GM18868 (cell line): ENCODE results near the gene NTN3.
"Not testable (repeated sequence)": the region's sequence is repeated elsewhere in the genome, so short reads cannot be mapped to it uniquely, and the experiment has no call there.

Source experiments
- ATAC-seq: cut with Tn5 transposase; IDR thresholded peaks from one replicate; pipeline ENCODE4 v1.9.1; 2021; ENCODE audit warnings: mild to moderate bottlenecking, moderate library complexity; ENCODE audit not compliant: unreplicated experiment

Gene NTN3

DNA sequence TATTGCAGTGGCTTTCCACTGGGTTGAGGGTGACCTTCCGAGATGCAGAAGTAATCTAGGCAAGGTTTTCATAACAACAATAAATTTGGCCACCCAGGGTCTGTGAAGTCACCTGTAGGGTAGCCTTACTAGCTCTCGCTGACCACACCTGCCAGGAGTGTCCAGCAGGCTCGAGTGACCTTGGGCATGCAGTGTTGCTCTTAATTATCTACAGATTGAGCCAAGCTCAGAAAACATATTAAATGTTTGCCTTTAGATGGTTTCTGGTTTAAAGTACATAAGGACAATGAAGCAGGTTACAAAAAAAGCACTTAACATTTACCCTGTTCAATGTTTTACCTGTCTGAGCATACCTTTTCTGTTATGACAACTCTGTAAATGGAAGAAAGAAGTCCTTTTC, 5.6 kb downstream of the NTN3 start:
- ATAC-seq, result no peak

DNA sequence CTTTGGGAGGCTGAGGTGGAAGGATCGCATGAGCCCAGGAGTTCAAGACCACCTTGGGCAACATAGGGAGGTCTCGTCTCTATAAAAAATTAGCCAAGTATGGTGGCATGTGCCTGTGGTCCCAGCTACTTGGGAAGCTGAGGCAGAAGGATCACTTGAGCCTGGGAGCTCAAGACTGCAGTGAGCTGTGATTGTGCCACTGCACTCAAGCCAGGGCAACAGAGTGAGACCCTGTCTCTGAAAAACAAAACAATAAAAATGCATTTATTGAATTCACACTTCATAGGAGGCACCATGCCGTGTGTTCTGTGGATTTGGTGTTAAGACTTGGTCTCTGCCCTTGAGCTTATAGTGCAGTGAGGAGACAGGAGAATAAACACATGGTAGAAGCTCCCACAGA, 6.2 kb downstream of the NTN3 start:
- ATAC-seq, result no peak

DNA sequence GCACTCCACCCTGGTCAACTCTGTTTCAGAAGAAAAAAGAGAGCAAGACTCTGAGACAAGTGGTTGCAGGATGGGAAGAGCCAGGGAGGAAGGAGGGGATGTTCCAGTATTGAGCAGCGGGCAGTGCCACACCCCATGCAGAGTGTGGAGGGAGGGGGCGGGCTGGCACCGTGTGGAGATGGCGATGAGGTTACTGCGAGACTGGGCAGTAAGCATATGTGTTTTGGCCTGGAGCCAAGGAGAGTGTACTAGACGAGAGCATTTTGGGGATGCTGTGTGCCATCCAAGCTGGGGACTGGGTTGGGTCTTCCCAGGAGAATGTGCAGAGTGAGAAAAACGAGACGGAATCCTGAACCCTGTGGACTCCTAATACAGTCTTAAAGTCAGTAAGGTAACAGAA, 7.2 kb downstream of the NTN3 start:
- ATAC-seq, result no peak

DNA sequence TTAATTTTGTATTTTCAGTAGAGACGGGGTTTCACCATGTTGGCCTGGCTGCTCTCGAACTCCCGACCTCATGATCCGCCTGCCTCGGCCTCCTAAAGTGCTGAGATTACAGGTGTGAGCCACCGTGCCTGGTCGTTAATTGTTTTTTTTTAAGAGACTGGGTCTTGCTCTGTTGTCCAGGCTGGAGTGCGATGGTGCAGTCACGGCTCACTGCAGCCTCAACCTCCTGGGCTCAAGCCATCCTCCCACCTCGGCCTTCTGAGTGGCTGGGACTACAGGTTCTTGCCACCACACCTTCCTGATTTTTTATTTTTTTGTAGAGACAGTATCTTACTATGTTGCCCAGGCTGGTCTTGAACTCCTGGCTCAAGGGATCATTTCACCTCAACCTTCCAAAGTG, 8.9 kb downstream of the NTN3 start:
- not testable (repeated sequence) for ATAC-seq

DNA sequence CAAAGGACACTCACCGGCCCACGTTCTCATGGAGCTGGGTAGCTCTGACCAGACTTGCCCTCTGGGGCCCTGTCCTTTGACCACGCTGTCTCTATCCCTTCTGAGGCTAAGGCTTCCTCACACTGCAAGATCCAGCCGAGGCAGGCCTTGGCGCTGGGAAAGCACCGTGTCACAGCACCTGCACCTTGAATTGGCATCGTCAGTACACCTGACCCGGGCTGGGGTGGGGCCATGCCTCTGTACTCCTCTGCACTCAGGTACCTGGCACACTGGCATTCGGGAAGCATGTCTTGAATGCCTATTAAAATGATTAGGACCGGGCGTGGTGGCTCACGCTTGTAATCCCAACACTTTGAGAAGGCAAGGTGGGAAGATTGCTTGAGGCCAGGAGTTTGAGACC, 9.9 kb downstream of the NTN3 start:
- no peak for ATAC-seq

DNA sequence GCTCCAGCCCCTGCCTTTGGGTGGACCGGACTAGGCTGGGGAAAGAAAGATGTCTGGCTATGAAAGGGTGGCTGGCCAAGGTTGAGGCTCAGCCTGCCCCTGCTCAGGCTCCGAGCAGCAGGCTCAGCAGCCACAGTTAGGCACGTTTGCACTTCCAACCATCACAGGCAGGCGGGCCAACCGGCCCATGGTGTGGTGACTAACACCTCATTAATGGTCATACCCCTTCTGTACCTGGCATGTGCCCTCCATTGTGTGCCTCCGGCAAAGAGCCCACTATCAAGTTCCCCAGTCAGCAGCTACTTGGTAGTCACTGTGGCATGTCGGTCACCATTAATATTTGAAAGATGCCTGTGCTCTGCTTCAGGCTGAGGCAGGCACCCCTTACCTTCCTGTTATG, 10.6 kb downstream of the NTN3 start:
- no peak for ATAC-seq

DNA sequence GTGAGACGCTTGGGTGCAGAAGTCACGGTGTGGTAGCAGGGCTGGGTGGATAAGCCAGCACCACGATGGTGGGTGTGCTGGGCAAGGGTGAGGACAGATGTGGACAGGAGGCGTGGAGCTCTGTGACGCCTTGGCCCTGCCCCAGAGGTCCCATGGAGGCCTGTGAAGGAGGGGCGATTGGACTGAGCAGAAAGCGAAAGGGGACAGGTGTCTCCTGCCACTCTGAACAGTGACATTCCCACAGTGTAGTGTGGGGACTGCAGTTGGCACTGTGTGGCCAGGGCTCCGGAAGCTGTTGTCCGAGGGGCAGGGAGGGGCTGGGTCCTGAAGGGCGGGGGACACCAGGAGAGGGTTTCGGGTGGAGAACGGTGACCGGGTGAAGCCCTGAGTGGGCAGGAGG, 11.2 kb downstream of the NTN3 start:
- no peak for ATAC-seq

DNA sequence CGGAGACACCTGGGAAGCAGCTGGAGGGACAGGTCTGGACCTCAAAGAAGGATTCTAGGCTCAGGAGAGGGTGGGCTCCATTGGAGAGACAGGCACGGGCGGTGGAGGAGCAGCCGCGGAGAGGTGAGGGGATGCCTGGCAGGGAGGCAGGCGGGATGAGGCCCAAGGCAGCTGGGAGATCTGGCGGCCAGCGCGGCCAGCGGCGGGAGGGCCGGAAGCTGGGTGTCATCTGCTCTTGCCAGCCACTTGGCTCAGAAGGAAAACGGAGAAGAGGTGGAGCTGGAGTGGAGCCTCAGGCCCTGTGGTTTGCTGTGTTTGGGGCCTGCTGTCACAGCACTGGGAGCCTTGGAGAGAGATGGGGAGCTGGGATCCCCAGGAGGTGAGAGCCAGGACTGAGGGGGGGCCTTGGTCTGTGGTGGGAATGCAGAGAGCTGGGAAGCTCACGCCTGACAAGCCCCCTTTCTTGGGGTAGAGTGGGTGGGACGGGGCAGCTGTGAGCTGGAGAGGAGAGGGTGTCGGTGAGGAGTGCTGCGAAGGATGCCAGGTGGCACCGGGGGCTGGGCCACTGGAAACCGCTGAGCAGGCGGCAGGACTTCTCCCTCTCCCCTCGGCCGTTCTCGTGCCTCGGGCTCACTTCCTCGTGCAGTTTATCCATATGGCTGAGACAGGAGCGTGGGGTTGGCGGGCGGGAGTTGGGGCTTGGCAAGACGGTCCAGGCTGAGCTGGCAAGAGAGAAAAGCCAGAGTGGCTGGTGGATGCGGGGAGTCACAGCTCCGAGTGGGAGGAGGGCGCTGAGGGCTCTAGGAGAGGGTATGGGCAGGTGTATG, 11.8 kb downstream of the NTN3 start:
- ATAC-seq, result no peak

DNA sequence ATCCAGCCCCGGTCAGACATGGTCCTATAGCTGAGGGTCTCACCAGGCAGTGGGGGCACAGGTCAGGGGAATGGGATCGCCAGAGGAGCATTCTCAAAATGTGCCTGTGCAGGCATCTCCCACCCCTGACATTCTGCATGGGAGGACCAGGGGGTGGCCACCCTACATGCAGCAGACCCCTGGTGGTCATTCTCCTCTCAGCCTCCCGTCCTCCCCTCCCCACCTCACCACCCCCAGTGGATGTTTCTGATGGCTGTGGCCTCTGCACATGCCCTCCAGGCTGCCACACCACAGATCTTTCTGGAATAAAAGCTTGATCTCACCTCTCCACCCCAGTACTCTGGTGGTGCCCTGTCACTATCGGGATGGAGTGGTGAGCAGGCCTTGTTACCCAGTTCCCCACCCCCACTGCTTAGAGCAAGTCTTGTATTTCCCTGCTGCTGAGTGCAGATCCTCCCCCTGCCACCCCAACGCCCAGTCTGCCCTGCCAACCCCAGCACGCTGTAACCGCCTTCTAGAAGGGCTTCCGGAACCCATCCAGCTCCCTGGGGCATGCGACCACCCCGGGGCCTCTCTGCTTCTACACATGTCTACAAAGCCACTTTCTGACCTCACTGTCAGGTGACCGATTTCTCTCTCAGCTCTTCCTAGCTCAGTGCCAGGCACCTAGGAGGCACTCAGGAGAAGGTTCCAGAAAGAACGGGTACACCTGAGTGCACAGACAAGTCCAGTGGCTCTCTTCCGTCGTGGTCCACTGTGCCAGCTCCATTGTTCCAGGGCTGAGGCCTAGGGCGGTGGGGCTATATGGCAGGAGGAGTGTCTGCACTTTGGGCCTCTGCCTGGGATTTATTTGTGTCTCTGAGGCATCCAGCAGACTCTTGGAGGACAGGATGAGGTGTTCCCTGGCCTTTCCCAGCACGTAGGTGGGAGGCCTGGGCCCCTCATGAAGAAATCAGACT, 13.1 kb downstream of the NTN3 start:
- no peak for ATAC-seq

DNA sequence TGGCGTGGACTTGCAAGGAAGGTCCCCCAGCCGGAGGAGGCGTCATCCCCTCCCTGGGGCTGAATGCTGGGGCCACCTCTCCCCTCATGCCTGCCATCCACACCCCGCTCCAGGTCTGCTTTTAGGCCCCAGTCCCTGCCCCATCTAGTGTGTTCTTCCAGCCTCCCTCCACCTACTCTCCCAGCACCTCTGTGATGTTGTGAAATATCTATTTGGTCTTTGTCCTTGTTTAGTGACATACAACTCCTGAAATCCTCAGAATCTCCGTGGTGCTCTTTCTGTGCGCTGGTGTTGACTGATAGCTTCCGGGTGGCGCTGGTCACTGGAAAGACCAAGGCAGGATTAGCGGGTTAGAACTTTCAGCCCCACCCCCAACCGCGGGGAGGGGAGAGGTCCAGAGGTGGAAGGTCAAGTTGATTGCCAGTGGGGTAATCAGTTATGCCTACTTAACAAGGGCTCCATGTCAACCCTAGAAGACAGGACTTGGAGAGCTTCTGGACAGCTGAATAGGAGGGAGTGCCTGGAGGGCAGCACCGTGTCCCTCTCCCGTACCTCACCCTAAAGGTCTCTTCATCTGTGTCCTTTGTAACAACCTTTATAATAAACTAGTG, 13.9 kb downstream of the NTN3 start:
- no peak for ATAC-seq

DNA sequence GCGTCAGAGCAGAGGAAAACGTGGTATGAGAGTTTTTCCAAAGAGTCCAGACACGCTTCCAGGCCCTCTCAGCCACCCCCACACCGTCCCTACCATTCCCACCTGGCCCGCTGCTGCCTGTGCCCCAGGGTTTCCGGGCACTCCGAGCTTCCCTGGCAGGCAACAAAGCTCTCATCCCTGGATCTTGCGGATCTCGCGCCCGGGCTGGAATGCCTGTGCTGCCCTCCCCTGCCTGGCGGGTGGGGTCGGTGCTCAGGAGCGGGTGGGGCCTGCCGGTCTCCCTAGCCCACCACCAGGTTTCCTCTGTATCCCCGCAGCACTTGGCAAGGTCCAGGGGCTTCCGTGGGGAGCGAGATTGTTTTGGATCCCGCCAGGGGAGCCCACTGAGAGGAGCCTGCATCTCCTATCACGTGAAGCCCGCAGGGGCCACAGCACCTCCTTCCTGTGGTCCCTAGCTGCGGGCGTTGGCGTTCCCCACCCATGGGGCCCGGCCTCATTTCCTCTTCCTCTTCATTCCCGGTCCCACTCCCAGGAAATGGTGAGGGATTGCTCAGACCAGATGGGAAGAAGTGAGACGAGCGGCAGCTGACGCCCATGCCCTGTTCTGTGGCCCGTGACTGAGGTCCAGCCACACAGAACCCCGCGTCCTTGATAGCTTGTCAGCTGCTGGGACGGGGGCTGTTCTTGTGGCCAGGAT, 14.9 kb downstream of the NTN3 start:
- ATAC-seq, result no peak

DNA sequence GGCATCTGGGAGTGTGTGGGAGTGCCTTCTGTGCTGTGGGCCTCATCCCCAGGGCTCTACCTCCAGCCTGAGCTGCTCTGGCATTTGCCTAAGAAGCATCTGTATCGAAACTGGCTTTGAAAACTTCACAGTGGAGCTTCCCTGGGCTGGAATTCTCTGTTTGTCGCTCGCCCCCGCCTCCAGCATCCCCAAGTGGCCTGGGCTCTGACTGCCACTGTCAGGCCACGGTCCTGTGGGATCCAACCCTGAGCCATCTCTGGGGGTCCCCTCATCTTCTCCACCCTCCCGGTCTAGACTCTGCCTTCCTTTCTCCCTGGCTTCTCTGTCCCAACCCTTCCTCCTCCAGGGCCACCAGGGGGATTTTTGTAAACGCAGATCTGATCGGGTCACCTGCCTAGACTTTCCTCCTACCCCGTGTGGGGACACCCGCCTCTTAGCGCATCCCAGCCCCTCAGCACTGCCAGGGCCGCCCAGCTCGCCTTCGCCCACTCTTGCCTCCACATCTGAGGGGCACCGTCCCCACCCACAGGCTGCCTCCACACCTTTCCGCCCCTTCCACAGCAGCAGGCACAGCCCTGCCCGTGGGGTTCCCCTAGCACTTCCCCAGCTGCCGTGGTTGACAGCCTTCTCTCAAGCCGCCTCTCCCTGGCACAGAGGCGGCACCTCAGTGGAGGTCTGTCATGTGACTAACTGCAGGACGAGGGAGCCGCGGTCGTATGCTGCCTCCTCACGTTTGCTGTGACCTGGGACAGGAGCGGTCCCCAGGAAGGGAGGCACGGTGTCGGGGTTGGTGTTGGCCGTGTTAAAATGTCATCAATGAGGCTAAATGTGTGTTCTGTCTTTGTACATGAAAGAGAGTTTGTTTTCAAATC, 15.8 kb downstream of the NTN3 start:
- peak; percentile 79 for ATAC-seq

DNA sequence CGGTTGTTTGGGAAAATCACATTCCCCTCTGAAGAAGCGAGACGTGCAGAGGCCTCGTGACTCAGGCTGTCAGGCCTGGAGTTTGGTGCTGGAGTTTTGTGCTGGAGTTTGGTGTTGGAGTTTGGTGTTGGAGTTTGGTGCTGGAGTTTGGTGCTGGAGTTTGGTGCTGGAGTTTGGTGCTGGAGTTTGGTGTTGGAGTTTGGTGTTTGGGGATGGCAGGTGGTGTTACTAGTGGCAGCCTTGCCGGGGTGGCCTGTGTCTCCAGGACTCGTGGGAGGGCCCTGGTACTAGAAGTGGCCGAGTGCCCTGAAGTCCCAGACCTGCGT, 16.4 kb downstream of the NTN3 start:
- no peak for ATAC-seq

DNA sequence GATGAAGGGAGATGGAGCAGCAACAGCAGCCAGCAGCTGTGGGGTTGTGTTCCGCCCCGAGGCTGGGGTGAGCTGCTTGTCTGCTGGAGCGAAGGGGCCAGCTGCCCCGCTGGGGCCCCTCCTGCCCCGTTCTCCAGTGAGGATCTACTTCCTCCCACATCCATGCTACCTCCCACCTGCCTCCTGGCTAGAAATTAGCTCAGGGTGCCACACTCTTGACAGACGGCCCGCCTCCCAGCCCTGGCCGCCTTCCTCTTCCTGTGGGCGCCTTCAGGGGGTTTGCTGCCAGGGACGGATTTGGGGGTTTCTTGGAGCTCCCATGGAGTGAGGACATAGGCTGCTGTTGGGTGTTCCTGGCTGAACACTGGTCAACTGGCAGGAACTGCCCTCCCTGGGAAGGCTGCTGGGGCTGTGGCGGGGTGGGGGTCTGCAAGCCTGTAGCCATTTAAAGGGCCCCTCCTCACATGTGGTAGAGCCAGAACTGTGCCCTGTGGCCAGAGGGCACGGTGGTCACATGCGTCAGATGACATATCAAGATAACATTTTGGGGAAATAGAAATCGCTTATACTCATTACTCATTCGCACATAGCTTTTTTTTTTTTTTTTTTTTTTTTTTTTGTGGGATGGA, 16.9 kb downstream of the NTN3 start:
- no peak for ATAC-seq

DNA sequence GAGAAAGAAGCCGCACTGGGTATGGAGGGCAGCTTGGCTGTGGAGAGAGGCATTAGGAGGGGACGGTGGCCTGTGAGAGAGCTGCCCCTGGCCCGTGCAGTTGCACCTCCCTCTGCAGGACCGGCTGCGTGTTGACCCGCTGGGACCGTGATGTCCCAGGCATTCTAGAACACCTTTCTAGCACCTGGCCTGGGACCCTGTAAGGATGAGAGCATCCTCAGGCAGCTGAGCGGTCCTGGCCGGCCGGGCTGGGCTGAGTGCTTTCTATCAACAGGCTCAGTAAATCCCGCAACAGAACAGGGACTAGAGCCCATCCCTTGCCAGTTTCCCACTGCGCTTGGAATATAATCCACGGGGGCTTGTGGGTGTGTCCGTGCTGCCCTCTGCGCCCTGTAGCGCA, 18.5 kb downstream of the NTN3 start:
- ATAC-seq, result no peak

DNA sequence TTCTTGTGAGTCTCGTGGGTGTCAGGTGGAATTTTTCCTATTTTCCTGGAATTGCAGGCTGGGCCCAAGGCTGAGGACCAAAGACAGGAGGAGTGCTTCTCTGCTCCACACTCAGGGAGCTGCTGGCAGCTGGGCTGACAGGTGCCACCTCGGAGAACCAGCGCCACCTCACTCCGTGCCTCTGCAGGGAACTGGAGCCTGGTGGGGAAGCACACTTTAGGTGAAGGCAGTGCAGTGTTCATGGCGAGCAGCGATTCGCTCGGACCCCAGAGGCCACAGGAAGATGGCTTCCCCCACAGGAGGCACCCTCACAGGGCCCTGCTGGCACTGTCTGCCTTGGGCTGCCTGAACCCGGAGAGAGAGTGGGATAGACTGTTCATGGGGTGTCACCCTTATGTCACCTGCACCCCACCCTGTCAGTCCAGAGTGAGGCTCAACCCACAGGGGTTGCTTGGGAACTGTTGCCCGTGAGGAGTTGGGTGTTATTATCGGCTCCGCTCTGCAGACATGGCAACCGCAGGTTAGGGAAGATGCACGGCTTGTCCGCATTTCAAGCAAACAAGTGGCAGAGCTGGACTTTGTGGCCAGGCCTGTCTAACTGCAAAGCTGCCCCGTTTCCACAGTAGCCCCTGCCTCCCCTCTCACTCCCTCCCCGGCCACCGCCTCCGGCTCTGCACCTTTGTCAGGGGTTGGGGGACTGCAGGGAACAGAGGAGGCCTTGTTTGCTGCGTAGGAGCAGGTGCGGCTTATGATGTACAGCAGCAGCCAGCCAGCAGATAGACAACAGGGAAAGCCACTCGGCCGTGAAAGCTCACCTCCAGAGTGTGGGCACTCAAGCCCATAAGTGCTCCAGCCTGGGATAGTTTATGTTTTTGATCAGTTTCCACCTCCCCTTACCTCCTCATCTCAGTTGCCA, 19.4 kb downstream of the NTN3 start:
- ATAC-seq, result no peak

DNA sequence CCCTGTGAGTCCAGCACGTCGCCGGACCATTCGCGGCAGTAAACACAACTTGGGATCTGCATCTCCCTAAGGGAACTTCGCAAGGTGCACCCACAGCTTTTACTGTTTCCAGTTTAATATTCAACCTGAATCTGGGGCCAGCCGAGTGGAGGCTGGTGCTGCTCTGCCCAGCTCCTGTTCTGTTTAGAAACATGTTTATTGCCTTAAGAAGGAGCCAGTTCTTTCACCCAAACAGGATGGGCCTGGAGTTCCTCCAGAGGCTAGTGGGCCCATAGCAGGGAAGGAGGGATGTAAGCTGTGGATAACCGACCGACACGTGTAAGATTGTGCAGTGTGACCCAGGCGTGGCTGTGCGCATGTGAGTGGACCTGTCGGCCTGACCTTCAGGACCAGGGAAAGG, 21.2 kb downstream of the NTN3 start:
- ATAC-seq, result no peak

DNA sequence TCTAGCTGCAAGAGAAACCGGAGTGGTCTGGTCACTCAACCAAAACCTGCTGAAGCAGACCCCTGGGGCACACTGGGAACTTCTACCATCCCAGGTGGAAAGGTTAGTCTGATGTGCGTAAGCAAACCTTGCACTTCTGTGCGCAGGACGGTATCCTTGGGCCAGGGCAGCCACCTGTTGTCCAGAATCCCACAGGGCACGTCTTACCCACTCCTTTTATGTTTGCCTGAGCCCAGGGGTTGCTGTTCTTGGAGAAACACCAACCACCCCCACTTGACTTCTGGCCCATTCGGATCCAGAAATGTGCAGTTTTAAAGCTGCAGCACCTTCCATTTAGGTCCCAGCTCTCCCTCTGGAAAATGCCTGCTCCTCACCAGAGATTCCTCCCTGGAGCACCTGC, 22.5 kb downstream of the NTN3 start:
- no peak for ATAC-seq

DNA sequence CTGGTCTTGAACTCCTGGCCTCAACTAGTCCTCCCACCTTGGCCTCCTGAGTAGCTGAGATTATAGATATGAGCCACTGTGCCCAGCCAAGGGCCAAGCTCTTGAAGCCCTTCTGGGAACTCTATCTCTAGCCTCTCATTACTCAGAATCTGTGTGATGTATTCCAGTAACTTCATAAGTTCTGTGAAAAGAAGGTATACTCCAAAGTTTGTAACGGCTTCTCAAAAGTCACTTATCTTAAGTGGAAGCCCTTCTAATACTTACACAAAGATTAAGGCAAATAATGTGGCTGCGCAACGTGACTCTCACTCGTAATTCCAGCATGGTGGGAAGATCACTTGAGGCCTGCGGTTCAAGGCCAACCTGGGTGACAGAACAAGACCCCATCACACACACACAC, 23.5 kb downstream of the NTN3 start:
- ATAC-seq, result no peak
